GM12878 (cell line): ENCODE measurements around the gene TSHR. TPM values are rescaled to one million over a fixed set of nuclear protein-coding genes. Genes with fewer than 3 reads are reported as not detected.

Source experiments
- ATAC-seq: fragments of 200-7000 bp; cut with Tn5 transposase; 3 replicates; pipeline ENCODE4 v1.9.1; 2020; ENCODE audit warnings: mild to moderate bottlenecking, moderate library complexity
- BruUV-seq: library from RNA; stranded (reverse); fragments of 400-500 nt; replicated peaks from 2 replicates; lab custom pipeline; 2021; lab: Mats Ljungman, UMichigan
- CTCF ChIA-PET: fragments of 300-600 bp; sonication (Branson Sonifier 250); formaldehyde crosslinking; extraction: SDS; loops from one replicate; lab custom pipeline; 2021; ENCODE audit warnings: inconsistent platforms; lab: Yijun Ruan, JAX
- POLR2A ChIA-PET: fragments of 350-600 bp; formaldehyde crosslinking; extraction: SDS; loops from one replicate; lab custom pipeline; 2021; ENCODE audit warnings: inconsistent platforms; lab: Charles Lee
- RAD21 ChIA-PET: fragments of 300-600 bp; sonication (Branson Sonifier 250); formaldehyde crosslinking; loops from one replicate; lab custom pipeline; 2023; ENCODE audit warnings: antibody characterized with exemption; ENCODE audit not compliant: unreplicated experiment; lab: Charles Lee
- SMC1A ChIA-PET: fragments of 300-600 bp; sonication (Branson Sonifier 250); formaldehyde crosslinking; loops from one replicate; lab custom pipeline; 2023; ENCODE audit not compliant: unreplicated experiment, uncharacterized antibody; lab: Charles Lee
- DNase-seq: peaks from one replicate; pipeline ENCODE4 v3.0.0-alpha.2; 2011; ENCODE audit warnings: low read depth, low spot score
- FAIRE-seq: peaks from 3 replicates; lab custom pipeline; 2011; peaks lifted over from hg19 to GRCh38; lab: Jason Lieb, UNC
- H2AFZ ChIP-seq: 2 replicates; pipeline ENCODE4 v1.6.0; 2011; ENCODE audit warnings: low read depth, low read length, control low read depth; ENCODE audit not compliant: control insufficient read depth
- H3K27ac ChIP-seq: 2 replicates; pipeline ENCODE4 v1.5.1; 2011; ENCODE audit warnings: control low read depth; ENCODE audit not compliant: control insufficient read depth, insufficient read depth
- H3K27me3 ChIP-seq, 2 experiments: replicated peaks in 1 of 2; 2 replicates each; pipeline versions ENCODE4 v1.6.0 to v1.6.1; 2011; ENCODE audit warnings: low read length in 1 of 2; ENCODE audit not compliant: control insufficient read depth in 2 of 2, insufficient read depth in 2 of 2
- H3K36me3 ChIP-seq, 2 experiments: 2 replicates each; pipeline ENCODE4 v1.5.1; 2011; ENCODE audit warnings: low read length in 1 of 2; ENCODE audit not compliant: control insufficient read depth in 2 of 2, insufficient read depth in 2 of 2
- H3K4me1 ChIP-seq: 2 replicates; pipeline ENCODE4 v1.6.1; 2011; ENCODE audit warnings: mild to moderate bottlenecking, low read length, moderate library complexity, mixed read lengths; ENCODE audit not compliant: control insufficient read depth, insufficient read depth
- H3K4me2 ChIP-seq: 2 replicates; pipeline ENCODE4 v1.6.0; 2011; ENCODE audit warnings: control low read depth; ENCODE audit not compliant: control insufficient read depth, insufficient read depth
- H3K4me3 ChIP-seq: fragments of 200-600 bp; sonication (generic); 2 replicates; pipeline ENCODE4 v1.5.1; 2016
- H3K79me2 ChIP-seq: 2 replicates; pipeline ENCODE4 v1.6.0; 2011; ENCODE audit warnings: low read length; ENCODE audit not compliant: control insufficient read depth, insufficient read depth
- H3K9ac ChIP-seq: 2 replicates; pipeline ENCODE4 v1.8.0; 2011; ENCODE audit warnings: low read length, control low read depth, mixed read lengths; ENCODE audit not compliant: control insufficient read depth, insufficient read depth
- H3K9me3 ChIP-seq: replicated peaks from 3 replicates; pipeline ENCODE4 v1.5.1; 2011; ENCODE audit warnings: mild to moderate bottlenecking, low read length; ENCODE audit not compliant: control insufficient read depth, insufficient read depth
- H4K20me1 ChIP-seq: 2 replicates; pipeline ENCODE4 v1.6.0; 2011; ENCODE audit not compliant: control insufficient read depth, insufficient read depth
- BCL3 ChIP-seq: IDR thresholded peaks from 2 replicates; pipeline ENCODE4 v1.6.1; 2011; ENCODE audit warnings: borderline replicate concordance, low read depth, mild to moderate bottlenecking, moderate library complexity, low read length; ENCODE audit not compliant: insufficient read depth, poor library complexity, severe bottlenecking
- EGR1 ChIP-seq, 2 experiments: IDR thresholded peaks; 1 replicate in 1 of 2; 2 replicates in 1 of 2; pipeline ENCODE4 v1.6.1; 2011 to 2012; ENCODE audit warnings: low read depth in 2 of 2, low read length in 2 of 2, borderline replicate concordance in 1 of 2, mild to moderate bottlenecking in 1 of 2, moderate library complexity in 1 of 2
- FOXK2 ChIP-seq: fragments of 450-650 bp; IDR thresholded peaks from 2 replicates; pipeline ENCODE4 v1.6.1; 2017; ENCODE audit warnings: mild to moderate bottlenecking, moderate library complexity
- HDAC2 ChIP-seq: fragments of 200-600 bp; sonication (generic); IDR thresholded peaks from 2 replicates; pipeline ENCODE4 v1.6.1; 2017
- HDAC6 ChIP-seq: fragments of 200-600 bp; sonication (generic); IDR thresholded peaks from one replicate; pipeline ENCODE4 v1.8.0; 2017; ENCODE audit warnings: antibody characterized with exemption; ENCODE audit not compliant: unreplicated experiment
- JUNB ChIP-seq: IDR thresholded peaks from 2 replicates; pipeline ENCODE4 v1.6.1; 2016; ENCODE audit warnings: antibody characterized with exemption, mild to moderate bottlenecking
- JUND ChIP-seq: IDR thresholded peaks from 2 replicates; pipeline ENCODE4 v1.6.1; 2012; ENCODE audit warnings: low read depth, mild to moderate bottlenecking, low read length, improper control_type of control experiment, moderate library complexity
- KAT2A ChIP-seq: conservative IDR thresholded peaks from 2 replicates; pipeline ENCODE4 v1.6.1; 2011; ENCODE audit warnings: low read depth, low read length; ENCODE audit not compliant: control insufficient read depth
- PML ChIP-seq: IDR thresholded peaks from 2 replicates; pipeline ENCODE4 v1.6.1; 2012; ENCODE audit warnings: low read length, inconsistent platforms
- POLR2AphosphoS2 ChIP-seq: IDR thresholded peaks from 2 replicates; pipeline ENCODE4 v1.6.1; 2011; ENCODE audit warnings: low read depth, mild to moderate bottlenecking, low read length, improper control_type of control experiment, moderate library complexity
- SREBF2 ChIP-seq: IDR thresholded peaks from 2 replicates; pipeline ENCODE4 v1.6.1; 2012; ENCODE audit warnings: mild to moderate bottlenecking, low read length
- STAT1 ChIP-seq: fragments of 450-650 bp; conservative IDR thresholded peaks from 2 replicates; pipeline ENCODE4 v1.6.1; 2014; ENCODE audit warnings: antibody characterized with exemption, mild to moderate bottlenecking
- STAT3 ChIP-seq: IDR thresholded peaks from 2 replicates; pipeline ENCODE4 v1.6.1; 2011; ENCODE audit warnings: low read depth, low read length, improper control_type of control experiment
- WRNIP1 ChIP-seq: IDR thresholded peaks from 2 replicates; pipeline ENCODE4 v1.6.1; 2011; ENCODE audit warnings: low read depth, low read length, improper control_type of control experiment, borderline replicate concordance
- ZBED1 ChIP-seq: IDR thresholded peaks from 2 replicates; pipeline ENCODE4 v1.6.1; 2016; ENCODE audit warnings: borderline replicate concordance
- ZBTB40 ChIP-seq: fragments of 450-650 bp; IDR thresholded peaks from 2 replicates; pipeline ENCODE4 v1.6.1; 2016; ENCODE audit warnings: mild to moderate bottlenecking, moderate library complexity, borderline replicate concordance
- ZNF24 ChIP-seq: fragments of 450-650 bp; IDR thresholded peaks from 2 replicates; pipeline ENCODE4 v1.6.1; 2017; ENCODE audit warnings: antibody characterized with exemption, mild to moderate bottlenecking
- ZNF622 ChIP-seq: fragments of 450-650 bp; IDR thresholded peaks from 2 replicates; pipeline ENCODE4 v1.6.1; 2017; ENCODE audit warnings: mild to moderate bottlenecking, inconsistent platforms
- WGBS: methylation state at CpG from one replicate; pipeline ENCODE4 v1.1.6; 2016; ENCODE audit warnings: low lambda C conversion rate; ENCODE audit not compliant: insufficient replicate concordance, insufficient coverage; ENCODE audit errors: missing lambda C conversion rate; 5-methylcytosine and 5-hydroxymethylcytosine counted together
- in situ Hi-C: fragments of 300-500 bp; cut with MboI; formaldehyde crosslinking; loops from 9 replicates; pipeline ENCODE4 v1.14.3; 2018; ENCODE audit warnings: mixed read lengths
- intact Hi-C: fragments of 100-400 bp; cut with micrococcal nuclease; formaldehyde crosslinking; loops from one replicate; pipeline ENCODE4 v1.14.2; 2022; ENCODE audit not compliant: unreplicated experiment
- polyA plus RNA-seq, 11 experiments: library from polyadenylated mRNA; depleted of rRNA in 4 of 11; unstranded in 6 of 11; stranded (reverse) in 5 of 11; fragments of >200 nt; fragmentation: Nextera tagmentation in 4 of 11; fragmentation: Illumina TruSeq in 1 of 11; extraction: Ambion mirVana in 4 of 11; extraction: Trizol in 1 of 11; gene quantifications; 1 replicate in 1 of 11; 2 replicates in 10 of 11; pipeline versions ENCODE4 v1.2.1 to v1.2.3, GENCODE V29; 2011 to 2016; ENCODE audit warnings: inconsistent platforms in 2 of 11, missing spikeins in 2 of 11, low read depth in 1 of 11
- total RNA-seq, 4 experiments: library from RNA; depleted of rRNA in 3 of 4; stranded (reverse); fragments of >200 nt in 3 of 4; fragmentation: Illumina TruSeq in 1 of 4; extraction: Trizol in 1 of 4; gene quantifications; 2 replicates each; pipeline versions ENCODE4 v1.2.1 to v1.2.3, GENCODE V29; 2013 to 2021

The TSHR gene
- total and polyA plus RNA-seq, 10 of the 15 experiments (the other 5 are each of a cell fraction or from before 2014, with no cell fraction given) = 0.06 to 0.31 TPM; not detected in 8

GRCh38 chr14:81028461-81028860, 73.0 kb downstream of the TSHR start:
- Histone ChIP-seq H3K4me2 (no peak overlapping the region), H3K9me3 (no peaks in the 10 kb centered on the region), H3K4me1 (no peaks in the 10 kb centered on the region), H4K20me1 (no peaks in the 10 kb centered on the region), H3K79me2 (no peaks in the 10 kb centered on the region), H3K4me3 (no peak overlapping the region), H3K9ac (no peak overlapping the region), H3K27me3 (no peaks in the 10 kb centered on the region), H3K27ac (no peak overlapping the region), H2AFZ (no peak overlapping the region), H3K36me3 (no peaks in the 10 kb centered on the region)
- no TSS peak for BruUV-seq
- SMC1A ChIA-PET = no interaction called here
- DNase-seq (no peak), ATAC-seq (no peak), FAIRE-seq (no peak)
- in situ Hi-C loops (no loop called here), intact Hi-C loops (no loop called here)
- POLR2A ChIA-PET = no interaction called here
- CTCF ChIA-PET = interaction anchor here (1.2 kb wide), 1 partner anchor 41 kb away, joined by 4 read pairs; no protein-coding TSS in a partner anchor
- no peak for TF ChIP-seq ZBED1
- TF ChIP-seq HDAC2 = no peak
- TF ChIP-seq ZBTB40 = no peak
- TF ChIP-seq POLR2AphosphoS2 = no peak
- TF ChIP-seq JUNB = no peak
- no peak for TF ChIP-seq FOXK2
- TF ChIP-seq STAT3 = no peak
- no peak for TF ChIP-seq EGR1 (IDR thresholded peaks at IDR 0.05; ENCODE audit: borderline replicate concordance in 1 of 2, low read depth in 2 of 2, low read length in 2 of 2)
- TF ChIP-seq JUND = no peak
- no peak for TF ChIP-seq HDAC6
- TF ChIP-seq WRNIP1 = no peak
- no peak for TF ChIP-seq ZNF622
- no peak for TF ChIP-seq KAT2A
- TF ChIP-seq SREBF2 = no peak
- TF ChIP-seq ZNF24 = no peak
- no peak for TF ChIP-seq PML
- no peak for TF ChIP-seq STAT1
- no peak for TF ChIP-seq BCL3
- 100% methylated on average over 1 of the region's 1 CpG for WGBS
- RAD21 ChIA-PET = no interaction called here
